PC-3 (cell line): ENCODE data around the gene ZBTB7C. TPM values are rescaled to one million over a fixed set of nuclear protein-coding genes. Genes with fewer than 3 reads are reported as not detected.

Source experiments
- ATAC-seq: fragments of 200-7000 bp; cut with Tn5 transposase; 2 replicates; pipeline ENCODE4 v1.9.1; 2020; ENCODE audit warnings: mild to moderate bottlenecking, moderate library complexity
- BruUV-seq: library from RNA; stranded (reverse); fragments of 400-500 nt; replicated peaks from 2 replicates; lab custom pipeline; 2021; lab: Mats Ljungman, UMichigan
- CTCF ChIA-PET: fragments of 300-600 bp; sonication (Branson Sonifier 250); formaldehyde crosslinking; loops from one replicate; lab custom pipeline; 2022; ENCODE audit warnings: antibody characterized with exemption; lab: Charles Lee
- POLR2A ChIA-PET: fragments of 300-600 bp; sonication (Branson Sonifier 250); formaldehyde crosslinking; loops from one replicate; lab custom pipeline; 2022; ENCODE audit warnings: antibody characterized with exemption; ENCODE audit not compliant: unreplicated experiment; lab: Charles Lee
- DNase-seq: peaks from one replicate; pipeline ENCODE4 v3.0.0-alpha.2; 2015
- H2AFZ ChIP-seq: fragments of 300-600 bp; sonication (generic); 2 replicates; pipeline ENCODE4 v1.6.0; 2016; ENCODE audit warnings: antibody characterized with exemption, low read length
- H3F3A ChIP-seq: fragments of 300-600 bp; sonication (generic); one replicate; pipeline ENCODE4 v1.6.0; 2017; ENCODE audit warnings: antibody characterized with exemption, low read length, control low read depth, mild to moderate bottlenecking; ENCODE audit not compliant: unreplicated experiment
- H3K27ac ChIP-seq: fragments of 300-600 bp; sonication (generic); 2 replicates; pipeline ENCODE4 v1.5.1; 2016; ENCODE audit warnings: mild to moderate bottlenecking, low read length
- H3K27me3 ChIP-seq: fragments of 300-600 bp; sonication (generic); 2 replicates; pipeline ENCODE4 v1.6.1; 2016; ENCODE audit warnings: low read length, mixed read lengths
- H3K36me3 ChIP-seq: fragments of 300-600 bp; sonication (generic); 2 replicates; pipeline ENCODE4 v1.6.1; 2016; ENCODE audit warnings: low read depth, mixed run types, low read length, mixed read lengths
- H3K4me1 ChIP-seq: fragments of 300-600 bp; sonication (generic); 2 replicates; pipeline ENCODE4 v1.5.1; 2016; ENCODE audit warnings: low read length; ENCODE audit not compliant: insufficient read depth
- H3K4me2 ChIP-seq: fragments of 300-600 bp; sonication (generic); 2 replicates; pipeline ENCODE4 v1.6.0; 2016; ENCODE audit warnings: low read length
- H3K4me3 ChIP-seq: fragments of 300-600 bp; sonication (generic); 2 replicates; pipeline ENCODE4 v1.5.1; 2016; ENCODE audit warnings: mild to moderate bottlenecking, low read length, mixed read lengths
- H3K79me2 ChIP-seq: fragments of 300-600 bp; sonication (generic); 2 replicates; pipeline ENCODE4 v1.6.1; 2017; ENCODE audit warnings: low read length, mixed read lengths
- H3K9ac ChIP-seq: fragments of 300-600 bp; sonication (generic); 2 replicates; pipeline ENCODE4 v1.6.0; 2016; ENCODE audit warnings: mild to moderate bottlenecking, low read length
- H3K9me2 ChIP-seq: fragments of 300-600 bp; sonication (generic); replicated peaks from 2 replicates; pipeline ENCODE4 v1.6.1; 2016; ENCODE audit warnings: mixed run types, low read length, mixed read lengths
- H3K9me3 ChIP-seq: fragments of 300-600 bp; sonication (generic); 2 replicates; pipeline ENCODE4 v1.6.1; 2016; ENCODE audit warnings: low read length, mixed read lengths
- H4K20me1 ChIP-seq: fragments of 300-600 bp; sonication (generic); 2 replicates; pipeline ENCODE4 v1.6.1; 2016; ENCODE audit warnings: low read length, mixed read lengths
- EZH2 ChIP-seq: fragments of 300-600 bp; sonication (generic); IDR thresholded peaks from one replicate; pipeline ENCODE4 v1.6.1; 2017; ENCODE audit warnings: antibody characterized with exemption, mild to moderate bottlenecking, low read length; ENCODE audit not compliant: unreplicated experiment
- EZH2phosphoT487 ChIP-seq: fragments of 300-600 bp; sonication (generic); IDR thresholded peaks from 2 replicates; pipeline ENCODE4 v1.6.1; 2018; ENCODE audit warnings: mild to moderate bottlenecking, antibody characterized with exemption, low read length, borderline replicate concordance
- intact Hi-C: fragments of 100-400 bp; cut with micrococcal nuclease; formaldehyde crosslinking; loops from 2 replicates; pipeline ENCODE4 v1.9.0; 2023
- total RNA-seq: library from RNA; depleted of rRNA; stranded (reverse); fragments of >200 nt; gene quantifications from 2 replicates; pipeline ENCODE4 v1.2.3, GENCODE V29; 2014
- TF ChIP-seq, protein P1 (sequence below): fragments of 300-600 bp; sonication (generic); conservative IDR thresholded peaks from 2 replicates; pipeline ENCODE4 v1.5.1; 2017; ENCODE audit warnings: antibody characterized with exemption, low read depth, mild to moderate bottlenecking, low read length

Gene ZBTB7C
- total RNA-seq, 1 experiment from 2014 or later = 1.3 TPM

- Histone ChIP-seq H3K4me2 (no peak overlapping the region), H3K27me3 (no peaks in the 10 kb centered on the region), H3F3A (no peaks in the 10 kb centered on the region), H3K36me3 (no peaks in the 10 kb centered on the region), H3K4me3 (no peak overlapping the region), H3K9ac (no peak overlapping the region), H4K20me1 (no peaks in the 10 kb centered on the region), H3K9me2 (no peaks in the 10 kb centered on the region), H3K4me1 (no peaks in the 10 kb centered on the region), H3K9me3 (no peaks in the 10 kb centered on the region), H3K79me2 (no peaks in the 10 kb centered on the region), H2AFZ (no peak overlapping the region), H3K27ac (no peak overlapping the region)
- CTCF ChIA-PET = no interaction called here
- intact Hi-C loops = no loop called here
- TF ChIP-seq, protein P1, sequence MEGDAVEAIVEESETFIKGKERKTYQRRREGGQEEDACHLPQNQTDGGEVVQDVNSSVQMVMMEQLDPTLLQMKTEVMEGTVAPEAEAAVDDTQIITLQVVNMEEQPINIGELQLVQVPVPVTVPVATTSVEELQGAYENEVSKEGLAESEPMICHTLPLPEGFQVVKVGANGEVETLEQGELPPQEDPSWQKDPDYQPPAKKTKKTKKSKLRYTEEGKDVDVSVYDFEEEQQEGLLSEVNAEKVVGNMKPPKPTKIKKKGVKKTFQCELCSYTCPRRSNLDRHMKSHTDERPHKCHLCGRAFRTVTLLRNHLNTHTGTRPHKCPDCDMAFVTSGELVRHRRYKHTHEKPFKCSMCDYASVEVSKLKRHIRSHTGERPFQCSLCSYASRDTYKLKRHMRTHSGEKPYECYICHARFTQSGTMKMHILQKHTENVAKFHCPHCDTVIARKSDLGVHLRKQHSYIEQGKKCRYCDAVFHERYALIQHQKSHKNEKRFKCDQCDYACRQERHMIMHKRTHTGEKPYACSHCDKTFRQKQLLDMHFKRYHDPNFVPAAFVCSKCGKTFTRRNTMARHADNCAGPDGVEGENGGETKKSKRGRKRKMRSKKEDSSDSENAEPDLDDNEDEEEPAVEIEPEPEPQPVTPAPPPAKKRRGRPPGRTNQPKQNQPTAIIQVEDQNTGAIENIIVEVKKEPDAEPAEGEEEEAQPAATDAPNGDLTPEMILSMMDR = no peak
- no peak for TF ChIP-seq EZH2
- no peak for TF ChIP-seq EZH2phosphoT487
- DNase-seq = no peak
- POLR2A ChIA-PET = no interaction called here
- BruUV-seq = no TSS peak
- ATAC-seq = no peak
These were observed 57.0 kb downstream of the ZBTB7C start for GRCh38 chr18:48352051-48352755.

GRCh38 chr18:48351216-48352050 lies 57.8 kb downstream of the ZBTB7C start:
- Histone ChIP-seq H3K9me2 (no peaks in the 10 kb centered on the region), H3K79me2 (no peaks in the 10 kb centered on the region), H3K4me1 (no peaks in the 10 kb centered on the region), H3K4me2 (no peak overlapping the region), H3K9ac (no peak overlapping the region), H3F3A (no peaks in the 10 kb centered on the region), H3K4me3 (no peak overlapping the region), H3K36me3 (no peaks in the 10 kb centered on the region), H3K27me3 (no peaks in the 10 kb centered on the region), H2AFZ (no peak overlapping the region), H3K27ac (no peak overlapping the region), H4K20me1 (no peaks in the 10 kb centered on the region), H3K9me3 (no peaks in the 10 kb centered on the region)
- DNase-seq (no peak), ATAC-seq (no peak)
- no TSS peak for BruUV-seq
- ChIA-PET CTCF (no interaction called here), POLR2A (no interaction called here)
- intact Hi-C loops = no loop called here
- TF ChIP-seq EZH2 (no peak), EZH2phosphoT487 (no peak)
- TF ChIP-seq, protein P1 = no peak
